ENCODE measurements around the gene CCDC197.

GRCh38 chr14:94051779-94052178 lies 54.7 kb downstream of the CCDC197 start:
- no peak for TF ChIP-seq ZNF263 (CRISPR knock-in tag; IDR thresholded peaks at IDR 0.05; ENCODE audit: low read depth)
- TF ChIP-seq, protein P1, sequence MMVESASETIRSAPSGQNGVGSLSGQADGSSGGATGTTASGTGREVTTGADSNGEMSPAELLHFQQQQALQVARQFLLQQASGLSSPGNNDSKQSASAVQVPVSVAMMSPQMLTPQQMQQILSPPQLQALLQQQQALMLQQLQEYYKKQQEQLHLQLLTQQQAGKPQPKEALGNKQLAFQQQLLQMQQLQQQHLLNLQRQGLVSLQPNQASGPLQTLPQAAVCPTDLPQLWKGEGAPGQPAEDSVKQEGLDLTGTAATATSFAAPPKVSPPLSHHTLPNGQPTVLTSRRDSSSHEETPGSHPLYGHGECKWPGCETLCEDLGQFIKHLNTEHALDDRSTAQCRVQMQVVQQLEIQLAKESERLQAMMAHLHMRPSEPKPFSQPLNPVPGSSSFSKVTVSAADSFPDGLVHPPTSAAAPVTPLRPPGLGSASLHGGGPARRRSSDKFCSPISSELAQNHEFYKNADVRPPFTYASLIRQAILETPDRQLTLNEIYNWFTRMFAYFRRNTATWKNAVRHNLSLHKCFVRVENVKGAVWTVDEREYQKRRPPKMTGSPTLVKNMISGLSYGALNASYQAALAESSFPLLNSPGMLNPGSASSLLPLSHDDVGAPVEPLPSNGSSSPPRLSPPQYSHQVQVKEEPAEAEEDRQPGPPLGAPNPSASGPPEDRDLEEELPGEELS (CRISPR knock-in tag; IDR thresholded peaks at IDR 0.05) = no peak
- no peak for TF ChIP-seq CTCF (IDR thresholded peaks at IDR 0.05)
- no peak for TF ChIP-seq IRF2 (CRISPR knock-in tag; IDR thresholded peaks at IDR 0.05; ENCODE audit: borderline replicate concordance, low read depth)
- no peak for TF ChIP-seq SMAD4 (CRISPR knock-in tag; IDR thresholded peaks at IDR 0.05)
- TF ChIP-seq ATF1 (CRISPR knock-in tag; IDR thresholded peaks at IDR 0.05) = no peak
- TF ChIP-seq, protein P2, sequence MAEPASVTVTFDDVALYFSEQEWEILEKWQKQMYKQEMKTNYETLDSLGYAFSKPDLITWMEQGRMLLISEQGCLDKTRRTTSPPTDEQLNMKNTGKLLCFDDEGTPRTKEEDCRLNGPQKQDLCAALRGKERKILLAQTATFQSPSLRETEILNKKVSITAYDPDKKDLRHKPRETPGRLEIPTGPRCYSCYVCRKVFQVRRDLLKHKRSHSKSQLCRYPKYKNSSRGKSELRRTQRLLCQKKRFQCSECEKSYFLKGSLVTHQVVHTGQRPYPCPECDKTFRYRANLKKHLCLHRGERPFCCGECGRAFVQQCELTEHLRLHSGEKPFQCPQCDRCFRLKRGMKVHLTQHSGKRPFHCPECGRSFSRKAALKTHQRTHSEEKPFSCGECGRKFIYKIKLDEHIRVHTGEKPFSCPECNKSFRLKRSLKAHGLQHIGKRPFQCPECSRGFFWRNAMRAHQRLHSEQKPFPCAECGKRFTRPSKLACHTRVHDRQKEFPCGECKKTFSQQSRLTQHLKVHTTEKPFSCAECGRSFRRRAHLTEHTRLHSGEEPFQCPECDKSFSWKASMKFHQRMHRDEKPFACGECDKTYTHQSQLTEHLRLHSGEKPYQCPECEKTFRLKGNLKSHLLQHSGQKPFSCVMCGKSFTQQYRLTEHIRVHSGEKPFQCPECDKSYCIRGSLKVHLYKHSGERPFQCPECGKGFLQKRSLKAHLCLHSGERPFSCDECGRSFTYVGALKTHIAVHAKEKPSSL (CRISPR knock-in tag; conservative IDR thresholded peaks at IDR 0.05) = no peak
- TF ChIP-seq, protein P3, sequence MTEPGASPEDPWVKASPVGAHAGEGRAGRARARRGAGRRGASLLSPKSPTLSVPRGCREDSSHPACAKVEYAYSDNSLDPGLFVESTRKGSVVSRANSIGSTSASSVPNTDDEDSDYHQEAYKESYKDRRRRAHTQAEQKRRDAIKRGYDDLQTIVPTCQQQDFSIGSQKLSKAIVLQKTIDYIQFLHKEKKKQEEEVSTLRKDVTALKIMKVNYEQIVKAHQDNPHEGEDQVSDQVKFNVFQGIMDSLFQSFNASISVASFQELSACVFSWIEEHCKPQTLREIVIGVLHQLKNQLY (CRISPR knock-in tag; IDR thresholded peaks at IDR 0.05) = no peak
- no peak for TF ChIP-seq SP1 (CRISPR knock-in tag; conservative IDR thresholded peaks at IDR 0.05)

Measured in WTC11 (cell line).